Duodenal mucosa (tissue), 2 donors: Measurements from ENCODE around the gene LMF2.

Source experiments
- H3K27ac ChIP-seq: one replicate; pipeline ENCODE4 v1.7.0; 2013; ENCODE audit warnings: low read depth, low read length
- H3K27me3 ChIP-seq, 2 donors: one replicate each; pipeline ENCODE4 v1.7.0; 2013; ENCODE audit warnings: low read length in 2 of 2, control low read depth in 1 of 2; ENCODE audit not compliant: insufficient read depth in 2 of 2, control insufficient read depth in 1 of 2
- H3K36me3 ChIP-seq, 2 donors: one replicate each; pipeline ENCODE4 v1.7.0; 2013; ENCODE audit warnings: low read length in 2 of 2, control low read depth in 1 of 2; ENCODE audit not compliant: insufficient read depth in 2 of 2, control insufficient read depth in 1 of 2
- H3K4me1 ChIP-seq, 2 donors: one replicate each; pipeline ENCODE4 v1.7.0; 2013; ENCODE audit warnings: low read length in 2 of 2, control low read depth in 1 of 2; ENCODE audit not compliant: insufficient read depth in 2 of 2, control insufficient read depth in 1 of 2
- H3K4me3 ChIP-seq, 2 donors: one replicate each; pipeline ENCODE4 v1.7.0; 2013; ENCODE audit warnings: low read length in 2 of 2, low read depth in 1 of 2
- H3K9ac ChIP-seq, 2 donors: one replicate each; pipeline ENCODE4 v1.7.0; 2013; ENCODE audit warnings: low read length in 2 of 2, low read depth in 1 of 2
- H3K9me3 ChIP-seq, 2 donors: one replicate each; pipeline ENCODE4 v1.7.0; 2013; ENCODE audit warnings: low read length in 2 of 2, control low read depth in 1 of 2; ENCODE audit not compliant: control insufficient read depth in 1 of 2

Gene LMF2

GRCh38 chr22:50454556-50455075, 52.9 kb downstream of the LMF2 start:
- Histone ChIP-seq H3K36me3 (peaks cover 8 to 73% of the 10 kb centered on the region in 2 donors), H3K4me1 (no peaks in the 10 kb centered on the region), H3K27ac (no peak overlapping the region), H3K9ac (no peak overlapping the region), H3K9me3 (no peaks in the 10 kb centered on the region), H3K4me3 (no peak overlapping the region), H3K27me3 (no peaks in the 10 kb centered on the region)
